Spleen (tissue), 11 donors: ENCODE data around the gene CRACDL. TPM values are rescaled to one million over a fixed set of nuclear protein-coding genes. Genes with fewer than 3 reads are reported as not detected.

Experiments used
- DNase-seq: peaks from one replicate; pipeline ENCODE4 v3.0.0-alpha.2; 2020
- H3K27ac ChIP-seq, 8 donors: fragments of 200-600 bp; sonication (generic) in 7 of 8; 1 replicate in 4 of 8; 2 replicates in 4 of 8; pipeline versions ENCODE4 v1.5.0 to v1.8.0; 2016 to 2021; ENCODE audit warnings: inconsistent platforms in 4 of 8, mild to moderate bottlenecking in 4 of 8, moderate library complexity in 1 of 8
- H3K27me3 ChIP-seq, 7 donors: fragments of 200-600 bp; sonication (generic) in 6 of 7; replicated peaks in 1 of 7; 1 replicate in 4 of 7; 2 replicates in 3 of 7; pipeline versions ENCODE4 v1.5.0 to v1.8.0; 2016 to 2021; ENCODE audit warnings: inconsistent platforms in 3 of 7, mild to moderate bottlenecking in 1 of 7
- H3K36me3 ChIP-seq, 6 donors: fragments of 200-600 bp; sonication (generic) in 5 of 6; 1 replicate in 4 of 6; 2 replicates in 2 of 6; pipeline versions ENCODE4 v1.5.0 to v1.8.0; 2016 to 2021; ENCODE audit warnings: inconsistent platforms in 2 of 6
- H3K4me1 ChIP-seq, 6 donors: fragments of 200-600 bp; sonication (generic) in 5 of 6; 1 replicate in 3 of 6; 2 replicates in 3 of 6; pipeline versions ENCODE4 v1.5.0 to v1.8.0; 2016 to 2021; ENCODE audit warnings: inconsistent platforms in 3 of 6
- H3K4me3 ChIP-seq, 8 donors: fragments of 200-600 bp; sonication (generic) in 7 of 8; 1 replicate in 4 of 8; 2 replicates in 4 of 8; pipeline versions ENCODE4 v1.5.0 to v1.8.0; 2016 to 2021; ENCODE audit warnings: inconsistent platforms in 4 of 8, mild to moderate bottlenecking in 4 of 8, moderate library complexity in 2 of 8
- H3K9me3 ChIP-seq, 8 donors: fragments of 200-600 bp; sonication (generic) in 7 of 8; 1 replicate in 4 of 8; 2 replicates in 4 of 8; pipeline versions ENCODE4 v1.5.0 to v1.8.0; 2016 to 2021; ENCODE audit warnings: inconsistent platforms in 4 of 8
- POLR2A ChIP-seq, 3 donors: fragments of 450-650 bp; IDR thresholded peaks; one replicate each; pipeline ENCODE4 v1.5.1; 2017; ENCODE audit warnings: antibody characterized with exemption in 3 of 3, mild to moderate bottlenecking in 1 of 3
- POLR2AphosphoS5 ChIP-seq, 3 donors: sonication (generic); formaldehyde crosslinking; IDR thresholded peaks; one replicate each; pipeline ENCODE4 v1.5.1; 2017; ENCODE audit warnings: antibody characterized with exemption in 3 of 3
- WGBS, 5 donors: extraction: QIAGEN DNeasy Blood & Tissue Kit in 3 of 5; methylation state at CpG; one replicate each; pipeline versions ENCODE4 v1.1.5 to v1.1.7; 2013 to 2018; 5-methylcytosine and 5-hydroxymethylcytosine counted together
- intact Hi-C: fragments of 100-400 bp; cut with DNase I; formaldehyde crosslinking; loops from one replicate; pipeline ENCODE4 v1.15.0; 2023; ENCODE audit warnings: low total_unique reads
- polyA plus RNA-seq, 3 donors: library from polyadenylated mRNA; stranded (reverse); fragments of 200-250 nt; gene quantifications; one replicate each; pipeline ENCODE4 v1.2.1, GENCODE V29; 2013
- total RNA-seq, 7 donors: library from RNA; depleted of rRNA in 3 of 7; stranded (reverse); fragments of >200 nt in 3 of 7; fragmentation: NEBNext Ultra II Directional in 4 of 7; extraction: Animal tissue kit (Norgen Biotek cat#: 25700) in 4 of 7; gene quantifications; one replicate each; pipeline versions ENCODE4 v1.1.0 to v1.2.1, GENCODE V29; 2016 to 2021
- TF ChIP-seq, protein P1 (sequence below), 11 experiments: fragments of 200-600 bp in 7 of 11; fragments of 450-650 bp in 4 of 11; sonication (generic) in 4 of 11; IDR thresholded peaks in 8 of 11; conservative IDR thresholded peaks in 3 of 11; 1 replicate in 7 of 11; 2 replicates in 4 of 11; pipeline versions ENCODE4 v1.4.0 to v1.8.0; 2016 to 2021; ENCODE audit warnings: antibody characterized with exemption in 11 of 11, inconsistent platforms in 4 of 11, mild to moderate bottlenecking in 1 of 11
- donor health status: healthy with polysubstance abuse.
- donor health status: DM: no; HTN: no; CAD: no; lungs with moderate emphysema.
- donor health status: DM: no; HTN: no; CAD: no.
- donor health status: Bipolar disorder and iron deficiency.
- donor health status: healthy.
- donor health status: DM: no; HTN: no; CAD: no.
- donor health status: DM: yes; HTN: yes; CAD: no.

CRACDL gene
- total and polyA plus RNA-seq, 10 donors = 0.52 to 5.1 (median 1.4) TPM

DNA sequence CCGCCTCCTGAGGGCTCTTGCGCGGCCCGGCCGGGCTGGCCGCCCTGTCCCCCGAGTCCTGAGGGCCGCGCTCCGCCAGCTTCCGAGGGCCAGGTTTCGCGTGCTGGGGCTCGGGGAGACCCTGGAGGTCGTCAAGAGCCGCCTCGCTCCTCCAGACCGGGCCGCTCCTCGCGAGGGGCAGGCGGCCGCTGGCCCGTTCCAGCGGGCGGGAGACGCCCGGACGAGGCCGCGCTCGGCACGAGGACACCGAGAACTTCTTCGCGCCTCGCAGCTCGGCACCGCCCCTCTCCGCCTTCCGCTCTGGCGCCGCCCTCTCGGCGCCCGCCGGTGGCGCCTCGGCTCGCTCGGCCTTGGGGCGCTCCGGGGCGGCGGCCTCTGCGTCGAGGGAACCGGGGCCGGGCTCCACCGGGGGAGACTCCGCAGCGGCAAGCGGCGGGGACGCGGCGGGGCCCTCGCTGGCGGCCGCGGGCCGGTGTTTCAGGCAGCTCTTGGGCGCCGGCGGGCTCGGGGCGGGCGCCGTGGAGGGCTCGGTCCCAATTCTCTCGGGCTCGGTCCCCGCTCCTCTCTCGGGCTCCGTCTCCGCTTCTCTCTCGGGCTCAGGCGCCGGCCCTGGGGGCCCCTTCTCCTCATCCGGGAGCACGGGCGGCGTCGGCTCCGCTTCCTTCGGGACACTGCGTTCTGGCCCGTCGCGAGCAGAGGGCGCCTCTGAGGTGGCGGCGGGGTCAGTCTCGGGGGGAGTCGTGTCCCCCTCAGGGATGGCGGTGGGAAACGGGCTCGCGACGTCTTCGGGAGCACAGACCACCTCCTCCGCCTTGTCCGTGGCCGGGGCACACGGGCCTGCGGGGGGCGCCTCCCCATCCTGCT is 113.5 kb downstream of the CRACDL start:
- 16 to 54% (median 18%) methylated on average over 27 to 117 of the region's 117 CpGs for WGBS, 5 donors
- peaks cover 0 to 21% (median 13%) of the 10 kb centered on the region in 7 donors for H3K27me3 ChIP-seq
- H3K9me3 ChIP-seq = peaks cover 0 to 7% (median 0%) of the 10 kb centered on the region in 8 donors
- peak overlapping the region; percentile 68 to 92 (median 90) for H3K27ac ChIP-seq
- H3K36me3 ChIP-seq = no peaks in the 10 kb centered on the region
- peak; percentile 94 for DNase-seq
- intact Hi-C loops = no loop called here
- H3K4me3 ChIP-seq = peak overlapping the region; percentile 27 to 70 (median 40)
- TF ChIP-seq POLR2AphosphoS5 (IDR thresholded peaks at IDR 0.05) = peak; percentile 18 to 77 (median 55)
- TF ChIP-seq POLR2A (IDR thresholded peaks at IDR 0.05) = no peak
- TF ChIP-seq, protein P1, sequence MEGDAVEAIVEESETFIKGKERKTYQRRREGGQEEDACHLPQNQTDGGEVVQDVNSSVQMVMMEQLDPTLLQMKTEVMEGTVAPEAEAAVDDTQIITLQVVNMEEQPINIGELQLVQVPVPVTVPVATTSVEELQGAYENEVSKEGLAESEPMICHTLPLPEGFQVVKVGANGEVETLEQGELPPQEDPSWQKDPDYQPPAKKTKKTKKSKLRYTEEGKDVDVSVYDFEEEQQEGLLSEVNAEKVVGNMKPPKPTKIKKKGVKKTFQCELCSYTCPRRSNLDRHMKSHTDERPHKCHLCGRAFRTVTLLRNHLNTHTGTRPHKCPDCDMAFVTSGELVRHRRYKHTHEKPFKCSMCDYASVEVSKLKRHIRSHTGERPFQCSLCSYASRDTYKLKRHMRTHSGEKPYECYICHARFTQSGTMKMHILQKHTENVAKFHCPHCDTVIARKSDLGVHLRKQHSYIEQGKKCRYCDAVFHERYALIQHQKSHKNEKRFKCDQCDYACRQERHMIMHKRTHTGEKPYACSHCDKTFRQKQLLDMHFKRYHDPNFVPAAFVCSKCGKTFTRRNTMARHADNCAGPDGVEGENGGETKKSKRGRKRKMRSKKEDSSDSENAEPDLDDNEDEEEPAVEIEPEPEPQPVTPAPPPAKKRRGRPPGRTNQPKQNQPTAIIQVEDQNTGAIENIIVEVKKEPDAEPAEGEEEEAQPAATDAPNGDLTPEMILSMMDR (IDR thresholded peaks at IDR 0.05 in 8 of 11, conservative IDR thresholded peaks at IDR 0.05 in 3 of 11) = peak in 7 of 11 experiments; percentile 25 to 61 (median 51)
- H3K4me1 ChIP-seq = peaks cover 0 to 70% (median 24%) of the 10 kb centered on the region in 6 donors

DNA sequence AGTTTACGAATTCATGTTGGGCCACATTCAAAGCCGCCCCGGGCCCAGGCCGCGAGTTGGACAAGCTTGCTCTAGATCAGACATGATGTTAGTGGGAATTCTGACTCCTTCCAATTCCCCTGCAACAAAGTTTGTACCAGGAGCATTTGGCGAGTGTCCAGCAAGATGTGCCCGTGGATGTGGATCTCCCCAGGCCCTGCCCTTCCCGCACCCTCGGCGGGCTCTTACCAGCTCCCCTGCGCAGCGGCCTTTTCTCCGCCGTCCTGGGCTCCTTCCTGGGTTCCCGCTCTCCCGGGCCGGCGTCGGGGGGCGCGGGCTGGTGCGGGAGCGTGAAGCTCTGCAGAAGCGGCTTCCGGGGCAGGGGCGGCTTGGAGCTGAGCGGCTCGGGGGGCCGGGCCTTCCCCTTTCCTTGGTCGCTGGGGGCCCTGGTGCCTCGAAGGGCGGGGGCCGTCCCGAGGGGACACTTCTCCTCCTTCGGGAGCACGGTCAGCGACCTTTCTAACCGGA is 114.3 kb downstream of the CRACDL start:
- peak; percentile 74 for DNase-seq
- Histone ChIP-seq H3K27me3 (peaks cover 0 to 21% (median 13%) of the 10 kb centered on the region in 7 donors), H3K27ac (peak overlapping the region in 1 of 8 donors; percentile 91), H3K4me3 (peak overlapping the region in 1 of 8 donors; percentile 70), H3K4me1 (peaks cover 0 to 70% (median 24%) of the 10 kb centered on the region in 6 donors), H3K36me3 (no peaks in the 10 kb centered on the region), H3K9me3 (peaks cover 0 to 7% (median 0%) of the 10 kb centered on the region in 8 donors)
- intact Hi-C loops = no loop called here
- TF ChIP-seq, protein P1 (IDR thresholded peaks at IDR 0.05 in 8 of 11, conservative IDR thresholded peaks at IDR 0.05 in 3 of 11) = no peak
- no peak for TF ChIP-seq POLR2A (IDR thresholded peaks at IDR 0.05)
- no peak for TF ChIP-seq POLR2AphosphoS5 (IDR thresholded peaks at IDR 0.05)
- WGBS, 5 donors = 92 to 95% (median 94%) methylated on average over 21 to 38 of the region's 38 CpGs

DNA sequence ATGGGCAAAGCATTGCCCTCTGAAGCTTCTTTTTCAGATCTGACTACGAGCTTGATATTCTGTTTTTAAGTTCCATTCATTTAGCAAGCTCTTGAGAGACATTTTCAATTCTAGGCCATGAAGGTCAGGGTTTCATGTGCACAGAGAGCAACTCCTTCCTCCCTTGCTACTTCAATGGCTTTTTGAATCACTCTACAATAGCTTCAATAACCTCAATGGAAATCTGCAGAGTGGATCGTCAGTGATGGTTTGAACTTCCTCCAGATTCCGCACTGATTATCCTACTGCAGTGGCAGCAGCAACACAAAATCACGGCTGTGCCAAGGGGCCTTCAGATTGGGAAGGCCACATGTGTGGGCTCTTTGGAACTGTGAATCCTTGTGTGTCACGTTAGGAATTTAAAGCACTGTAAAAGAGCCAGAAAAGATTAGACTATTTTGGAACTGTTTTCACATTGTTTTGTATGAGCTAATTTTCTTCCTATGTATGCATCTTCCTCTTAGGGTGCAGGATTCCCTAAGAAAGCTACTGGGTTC is 116.7 kb downstream of the CRACDL start:
- TF ChIP-seq POLR2A (IDR thresholded peaks at IDR 0.05) = no peak
- TF ChIP-seq POLR2AphosphoS5 (IDR thresholded peaks at IDR 0.05) = no peak
- TF ChIP-seq, protein P1 (IDR thresholded peaks at IDR 0.05 in 8 of 11, conservative IDR thresholded peaks at IDR 0.05 in 3 of 11) = no peak
- intact Hi-C loops = no loop called here
- DNase-seq = no peak
- Histone ChIP-seq H3K4me1 (peaks cover 0 to 57% (median 16%) of the 10 kb centered on the region in 6 donors), H3K4me3 (no peak overlapping the region), H3K27me3 (peaks cover 0 to 21% (median 13%) of the 10 kb centered on the region in 7 donors), H3K36me3 (no peaks in the 10 kb centered on the region), H3K9me3 (peaks cover 0 to 7% (median 0%) of the 10 kb centered on the region in 8 donors), H3K27ac (no peak overlapping the region)
- 65 to 73% (median 68%) methylated on average over 5 of the region's 5 CpGs for WGBS, 5 donors
